KOPT-K1 (cell line): ENCODE data around the gene CCDC38.
"Not testable (repeated sequence)": the region's sequence is repeated elsewhere in the genome, so short reads cannot be mapped to it uniquely, and the experiment has no call there.

Source experiments
- H3K27ac ChIP-seq: fragments of 200-600 bp; sonication (generic); 2 replicates; pipeline ENCODE4 v1.5.1; 2016; ENCODE audit warnings: antibody characterized with exemption, mild to moderate bottlenecking, low read depth, low read length; ENCODE audit not compliant: poor library complexity, severe bottlenecking
- H3K36me3 ChIP-seq: fragments of 200-600 bp; sonication (generic); 2 replicates; pipeline ENCODE4 v1.5.1; 2017; ENCODE audit warnings: antibody characterized with exemption, mild to moderate bottlenecking, low read length, moderate library complexity; ENCODE audit not compliant: insufficient read depth
- H3K9me3 ChIP-seq: fragments of 200-600 bp; sonication (generic); 2 replicates; pipeline ENCODE4 v1.5.1; 2017; ENCODE audit warnings: antibody characterized with exemption, low read length, mild to moderate bottlenecking; ENCODE audit not compliant: insufficient read depth, poor library complexity, severe bottlenecking

The CCDC38 gene

DNA sequence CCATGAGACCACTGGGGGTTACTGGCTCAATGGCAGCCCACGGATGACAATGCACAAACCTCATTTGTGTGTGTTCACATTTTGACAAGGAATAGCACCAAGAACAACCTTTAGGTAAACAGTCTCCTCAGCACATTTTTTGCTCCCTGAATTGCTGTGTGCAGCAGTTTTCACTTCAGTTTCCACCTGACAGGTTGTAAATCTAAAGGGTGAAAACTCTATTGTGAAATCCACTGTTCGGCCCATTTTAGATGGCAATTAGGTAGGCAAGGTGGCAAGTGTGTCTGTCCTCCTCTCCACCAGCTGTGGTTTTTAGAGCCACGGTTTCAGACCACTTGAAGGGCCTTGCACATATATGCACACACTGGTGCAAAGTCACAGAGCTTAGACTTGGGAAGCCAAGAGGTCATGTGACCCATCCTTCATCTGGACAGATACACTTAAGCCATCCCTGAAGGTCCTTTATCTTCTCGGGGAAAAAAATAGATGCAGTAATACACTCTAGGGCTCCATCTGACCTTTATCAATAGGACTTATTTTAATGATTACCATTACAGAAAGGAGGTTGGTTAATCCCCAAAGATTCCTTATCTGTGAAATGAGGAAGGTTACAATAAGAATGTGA, 30.5 kb upstream of the CCDC38 start:
- Histone ChIP-seq H3K9me3 (no peaks in the 10 kb centered on the region), H3K27ac (no peak overlapping the region), H3K36me3 (no peaks in the 10 kb centered on the region)

DNA sequence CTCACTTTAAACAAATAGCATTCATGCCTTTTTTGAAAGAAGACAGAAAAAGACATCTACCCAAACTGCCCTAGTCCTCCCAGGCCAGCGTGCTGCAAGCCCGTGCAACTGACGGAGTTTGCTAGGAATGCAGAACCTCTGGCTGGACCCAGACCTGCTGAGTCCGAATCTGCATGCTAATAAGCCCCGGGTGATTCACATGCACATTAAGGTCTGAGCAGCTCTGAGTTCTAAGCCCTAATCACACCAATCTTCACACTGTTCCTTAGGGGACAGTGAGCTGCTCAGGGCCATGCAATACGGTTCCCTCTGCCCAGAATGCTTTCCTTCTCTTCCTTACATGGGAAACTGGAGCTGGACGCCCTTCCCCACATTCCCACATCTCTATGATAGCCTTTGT, 28.5 kb upstream of the CCDC38 start:
- H3K36me3 ChIP-seq, result no peaks in the 10 kb centered on the region
- no peaks in the 10 kb centered on the region for H3K9me3 ChIP-seq
- no peak overlapping the region for H3K27ac ChIP-seq

DNA sequence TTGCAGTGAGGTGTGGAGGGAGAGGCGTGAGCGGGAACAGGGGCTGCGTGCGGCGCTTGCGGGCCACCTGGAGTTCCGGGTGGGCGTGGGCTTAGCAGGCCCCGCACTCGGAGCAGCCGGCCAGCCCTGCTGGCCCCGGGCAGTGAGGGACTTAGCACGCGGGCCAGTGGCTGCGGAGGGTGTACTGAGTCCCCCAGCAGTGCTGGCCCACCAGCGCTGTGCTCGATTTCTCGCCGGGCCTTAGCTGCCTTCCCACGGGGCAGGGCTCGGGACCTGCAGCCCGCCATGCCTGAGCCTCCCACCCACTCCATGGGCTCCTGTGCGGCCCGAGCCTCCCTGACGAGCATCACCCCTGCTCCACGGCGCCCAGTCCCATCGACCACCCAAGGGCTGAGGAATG, 26.7 kb upstream of the CCDC38 start:
- not testable (repeated sequence) for H3K27ac ChIP-seq, H3K9me3 ChIP-seq, H3K36me3 ChIP-seq

DNA sequence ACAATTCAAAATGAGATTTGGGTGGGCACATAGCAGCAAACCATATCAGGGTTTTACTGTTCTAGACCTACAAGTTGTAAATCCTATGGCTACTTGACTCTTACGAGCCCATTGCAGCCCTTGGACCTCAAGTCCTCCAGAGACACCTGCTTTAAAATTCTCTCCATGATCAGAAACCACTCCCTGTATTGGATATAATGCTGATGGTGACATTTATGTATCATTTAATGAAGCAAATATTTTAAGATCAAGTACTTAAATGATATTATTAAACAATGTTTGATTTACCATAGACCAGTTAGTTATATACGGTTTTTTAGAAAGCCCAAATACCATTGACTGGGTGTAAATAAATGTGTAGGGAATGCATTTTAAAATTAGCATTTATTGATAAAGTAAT, 24.9 kb upstream of the CCDC38 start:
- Histone ChIP-seq H3K36me3 (no peaks in the 10 kb centered on the region), H3K9me3 (no peaks in the 10 kb centered on the region), H3K27ac (no peak overlapping the region)

DNA sequence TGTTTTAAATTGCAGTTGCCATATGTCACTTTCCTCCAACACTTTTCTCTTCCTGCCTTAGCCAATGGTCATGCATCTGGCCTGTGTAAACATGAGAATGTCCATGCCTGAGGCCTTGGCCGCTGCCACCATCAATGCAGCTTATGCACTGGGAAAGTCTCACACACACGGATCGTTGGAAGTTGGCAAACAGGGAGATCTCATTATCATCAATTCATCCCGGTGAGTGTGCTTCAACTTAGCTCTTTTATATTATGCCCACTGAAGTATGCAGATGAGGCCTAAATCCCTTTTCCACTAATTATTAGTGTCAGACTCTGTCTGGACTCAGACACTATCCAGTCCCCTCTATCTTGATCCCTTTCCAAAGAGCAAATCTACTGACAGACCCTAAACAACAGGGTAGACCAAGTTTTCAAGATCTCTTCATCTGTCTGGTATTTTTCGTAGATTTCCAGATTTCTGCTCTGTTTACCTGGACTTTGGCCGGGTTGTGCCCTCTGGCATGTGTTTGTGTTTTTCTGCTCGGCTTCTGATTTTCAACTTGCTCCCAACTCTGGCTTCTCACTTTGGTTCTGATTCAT, 24.0 kb upstream of the CCDC38 start:
- Histone ChIP-seq H3K36me3 (no peaks in the 10 kb centered on the region), H3K9me3 (no peaks in the 10 kb centered on the region), H3K27ac (no peak overlapping the region)

DNA sequence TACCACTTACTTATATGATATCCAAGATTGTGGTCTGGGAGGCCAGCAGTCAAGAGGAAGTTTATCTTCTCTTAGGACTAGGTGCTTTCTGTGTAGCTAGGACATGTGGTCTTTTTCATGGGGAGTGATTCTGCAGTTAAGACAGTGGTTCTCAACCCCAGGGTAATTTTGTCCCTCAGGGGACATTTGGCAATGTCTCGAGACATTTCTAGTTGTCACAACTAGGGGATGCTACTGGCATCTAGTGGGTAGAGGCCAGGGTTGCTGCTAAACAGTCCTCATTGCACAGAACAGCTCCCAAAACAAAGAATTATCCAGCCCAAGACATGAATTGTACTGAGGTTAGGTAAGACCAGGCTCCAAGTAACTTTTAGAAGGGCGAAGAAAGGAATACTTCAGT, 20.7 kb upstream of the CCDC38 start:
- no peaks in the 10 kb centered on the region for H3K36me3 ChIP-seq
- H3K9me3 ChIP-seq, result no peaks in the 10 kb centered on the region
- H3K27ac ChIP-seq, result no peak overlapping the region

DNA sequence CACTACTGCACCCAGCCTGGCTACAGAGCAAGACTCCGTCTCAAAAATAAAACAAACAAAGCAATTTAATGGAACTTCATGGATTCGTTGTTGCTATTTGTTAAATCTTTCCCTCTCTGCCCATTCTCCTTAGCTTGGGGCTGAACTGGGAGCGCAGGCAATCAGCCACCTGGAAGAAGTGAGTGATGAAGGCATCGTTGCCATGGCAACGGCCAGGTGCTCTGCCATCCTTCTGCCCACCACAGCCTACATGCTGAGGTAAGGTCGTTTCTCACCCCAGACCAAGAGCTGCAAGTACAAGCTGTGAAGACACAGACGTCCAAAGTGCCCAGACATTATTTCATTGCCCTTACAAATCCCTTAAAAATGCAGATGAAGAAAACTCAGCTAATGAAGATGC, 19.8 kb upstream of the CCDC38 start:
- H3K27ac ChIP-seq, result no peak overlapping the region
- H3K36me3 ChIP-seq, result no peaks in the 10 kb centered on the region
- H3K9me3 ChIP-seq, result no peaks in the 10 kb centered on the region

DNA sequence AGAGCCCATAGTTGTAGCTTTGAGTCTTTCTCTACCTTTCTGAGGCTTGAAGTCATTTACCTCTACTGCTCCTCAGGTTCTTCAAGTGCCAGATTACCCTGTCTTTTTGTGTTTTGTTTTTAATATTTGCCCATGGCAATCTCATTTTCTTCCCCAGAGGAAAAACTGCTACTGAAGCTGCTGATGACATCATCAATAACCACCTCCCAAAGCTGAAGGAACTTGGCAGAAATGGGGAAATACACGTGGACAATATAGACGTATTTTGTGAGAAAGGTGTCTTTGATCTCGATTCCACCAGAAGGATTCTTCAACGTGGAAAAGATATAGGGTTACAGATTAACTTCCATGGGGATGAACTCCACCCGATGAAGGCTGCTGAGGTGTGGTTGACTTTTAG, 17.8 kb upstream of the CCDC38 start:
- no peaks in the 10 kb centered on the region for H3K9me3 ChIP-seq
- no peaks in the 10 kb centered on the region for H3K36me3 ChIP-seq
- no peak overlapping the region for H3K27ac ChIP-seq

DNA sequence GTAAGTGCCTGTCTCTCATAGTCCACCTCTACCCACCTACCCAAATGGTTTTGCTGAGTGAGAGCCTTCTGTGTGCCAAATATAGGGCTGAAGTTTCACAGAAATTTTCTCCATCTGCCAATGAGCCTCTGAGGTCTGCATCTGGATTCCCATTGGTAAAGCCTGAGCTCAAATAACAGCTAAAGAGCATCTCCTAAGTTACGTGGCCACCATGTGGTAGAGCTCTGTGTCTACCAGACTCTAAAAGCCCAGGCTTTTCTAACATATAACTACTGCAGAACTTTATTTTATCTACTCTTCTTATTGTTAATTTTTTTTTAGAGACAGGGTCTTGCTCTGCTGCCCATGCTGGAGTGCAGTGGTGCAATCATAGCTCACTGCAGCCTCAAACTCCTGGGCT, 16.7 kb upstream of the CCDC38 start:
- Histone ChIP-seq H3K36me3 (no peaks in the 10 kb centered on the region), H3K27ac (no peak overlapping the region), H3K9me3 (no peaks in the 10 kb centered on the region)

DNA sequence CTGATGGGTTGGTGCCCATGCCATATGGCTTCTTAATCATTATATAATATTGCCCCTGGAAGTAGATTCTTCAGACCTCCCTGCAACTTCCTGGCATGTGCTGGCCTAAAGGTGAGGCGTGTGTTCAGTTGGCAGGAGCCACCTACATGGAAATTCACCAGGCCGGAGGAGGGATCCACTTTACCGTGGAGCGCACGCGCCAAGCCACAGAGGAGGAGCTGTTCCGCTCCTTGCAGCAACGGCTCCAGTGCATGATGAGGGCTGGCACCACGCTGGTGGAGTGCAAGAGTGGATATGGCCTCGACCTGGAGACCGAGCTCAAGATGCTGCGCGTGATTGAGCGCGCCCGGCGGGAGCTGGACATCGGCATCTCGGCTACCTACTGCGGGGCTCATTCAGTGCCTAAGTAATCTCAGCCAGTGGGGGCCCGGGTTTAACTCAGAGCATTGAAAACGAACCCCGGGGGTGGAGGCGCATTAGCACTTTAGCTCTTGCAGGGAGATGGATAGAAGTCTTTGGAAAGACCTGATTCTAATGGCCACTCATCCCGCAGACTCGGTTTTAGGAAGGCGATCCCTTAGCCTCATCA, 14.2 kb upstream of the CCDC38 start:
- no peaks in the 10 kb centered on the region for H3K9me3 ChIP-seq
- no peaks in the 10 kb centered on the region for H3K36me3 ChIP-seq
- no peak overlapping the region for H3K27ac ChIP-seq

DNA sequence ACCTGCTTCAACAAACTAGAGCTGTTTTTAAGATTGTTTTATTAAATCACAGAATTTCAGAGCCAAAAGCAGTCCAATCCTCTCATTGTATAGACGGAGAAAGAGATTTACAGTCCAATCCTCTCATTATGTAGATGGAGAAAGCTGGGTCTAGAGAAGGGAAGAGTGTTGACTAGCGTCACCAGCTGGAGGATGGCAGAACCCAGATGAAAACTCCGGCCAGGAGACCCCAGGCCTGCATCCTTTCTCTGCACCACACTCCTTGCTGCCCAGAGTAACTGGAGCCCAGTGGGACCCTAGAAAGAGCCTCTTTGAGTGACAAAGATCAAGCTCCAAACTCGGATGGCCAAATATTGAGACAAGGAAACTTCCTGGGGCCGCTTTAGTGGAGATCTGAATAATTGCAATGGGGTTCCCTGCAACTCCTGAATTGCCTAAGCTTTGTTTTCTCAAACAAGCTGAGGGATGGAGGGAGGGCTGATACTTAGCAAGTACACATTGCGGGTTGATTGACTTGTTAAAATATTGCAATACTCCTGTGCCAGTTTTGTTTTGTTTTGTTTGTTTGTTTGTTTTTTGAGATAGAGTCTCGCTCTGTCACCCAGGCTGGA, 13.2 kb upstream of the CCDC38 start:
- H3K27ac ChIP-seq, result no peak overlapping the region
- H3K36me3 ChIP-seq, result no peaks in the 10 kb centered on the region
- no peaks in the 10 kb centered on the region for H3K9me3 ChIP-seq

DNA sequence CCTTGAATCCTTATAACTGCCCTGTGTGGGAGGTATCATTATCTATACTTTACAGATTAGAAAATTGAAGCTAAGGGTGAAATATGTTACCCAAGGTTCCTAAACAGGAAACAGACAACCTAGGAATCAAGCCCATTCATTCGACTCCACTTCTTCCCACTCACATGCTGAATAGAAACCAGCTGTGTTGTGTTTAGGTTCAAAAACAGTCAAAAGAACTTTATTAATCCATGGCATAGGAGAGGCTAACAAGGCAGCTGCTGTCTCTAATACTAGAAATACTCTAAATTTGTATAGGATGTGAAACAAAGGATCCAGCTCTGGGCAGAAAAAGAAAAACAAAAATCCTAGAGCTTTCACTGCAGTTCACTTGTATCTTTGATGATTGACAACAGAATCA, 10.6 kb upstream of the CCDC38 start:
- no peak overlapping the region for H3K27ac ChIP-seq
- no peaks in the 10 kb centered on the region for H3K36me3 ChIP-seq
- no peaks in the 10 kb centered on the region for H3K9me3 ChIP-seq

DNA sequence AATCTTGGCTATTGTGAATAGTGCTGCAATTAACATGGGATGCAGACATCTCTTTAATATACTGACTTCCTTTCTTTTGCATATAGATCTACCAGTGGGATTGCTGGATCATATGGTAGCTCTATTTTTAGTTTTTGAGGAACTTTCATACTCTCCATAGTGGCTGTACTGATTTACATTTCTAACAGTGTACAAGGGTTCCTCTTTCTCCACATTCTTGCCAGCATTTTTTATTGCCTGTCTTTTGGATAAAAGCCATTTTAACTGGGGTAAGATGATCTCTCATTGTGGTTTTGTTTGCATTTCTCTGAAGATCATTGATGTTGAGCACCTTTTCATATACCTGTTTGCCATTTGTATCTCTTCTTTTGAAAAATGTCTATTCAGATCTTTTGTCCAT, 9.1 kb upstream of the CCDC38 start:
- H3K27ac ChIP-seq, result no peak overlapping the region
- no peaks in the 10 kb centered on the region for H3K36me3 ChIP-seq
- no peaks in the 10 kb centered on the region for H3K9me3 ChIP-seq

DNA sequence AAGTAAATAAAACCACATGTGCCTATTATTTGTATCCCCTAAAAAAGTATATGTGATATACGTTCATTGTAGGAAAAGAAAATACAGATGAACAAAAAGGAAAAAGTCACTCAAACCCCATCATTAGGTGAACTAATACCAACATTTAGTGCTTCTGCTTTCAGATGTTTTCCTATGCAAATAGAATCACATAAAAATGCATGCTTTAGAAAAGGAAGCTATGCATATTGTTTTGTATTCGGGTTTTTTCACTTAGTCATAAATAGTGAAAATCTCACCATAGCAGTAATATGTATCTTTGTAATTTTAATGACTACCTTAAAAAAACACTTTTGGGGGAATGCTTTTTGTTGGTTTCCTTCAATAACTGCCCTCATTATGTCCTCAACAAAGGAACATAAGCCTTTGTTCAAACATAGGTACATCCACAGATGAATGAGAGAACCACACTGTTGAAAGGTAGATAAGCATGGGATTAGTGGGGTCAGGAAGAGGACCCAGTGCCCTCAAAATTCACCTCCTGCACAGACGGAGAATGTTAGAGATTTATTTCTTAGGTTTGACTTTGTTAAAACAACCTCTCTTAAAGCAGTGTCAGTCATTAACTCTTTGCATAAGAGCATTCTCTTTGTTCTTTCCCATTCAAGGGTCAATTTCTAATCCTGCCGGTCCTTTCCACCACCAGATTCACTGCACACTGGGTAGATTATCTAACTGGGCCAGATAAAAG, 7.2 kb upstream of the CCDC38 start:
- no peak overlapping the region for H3K27ac ChIP-seq

DNA sequence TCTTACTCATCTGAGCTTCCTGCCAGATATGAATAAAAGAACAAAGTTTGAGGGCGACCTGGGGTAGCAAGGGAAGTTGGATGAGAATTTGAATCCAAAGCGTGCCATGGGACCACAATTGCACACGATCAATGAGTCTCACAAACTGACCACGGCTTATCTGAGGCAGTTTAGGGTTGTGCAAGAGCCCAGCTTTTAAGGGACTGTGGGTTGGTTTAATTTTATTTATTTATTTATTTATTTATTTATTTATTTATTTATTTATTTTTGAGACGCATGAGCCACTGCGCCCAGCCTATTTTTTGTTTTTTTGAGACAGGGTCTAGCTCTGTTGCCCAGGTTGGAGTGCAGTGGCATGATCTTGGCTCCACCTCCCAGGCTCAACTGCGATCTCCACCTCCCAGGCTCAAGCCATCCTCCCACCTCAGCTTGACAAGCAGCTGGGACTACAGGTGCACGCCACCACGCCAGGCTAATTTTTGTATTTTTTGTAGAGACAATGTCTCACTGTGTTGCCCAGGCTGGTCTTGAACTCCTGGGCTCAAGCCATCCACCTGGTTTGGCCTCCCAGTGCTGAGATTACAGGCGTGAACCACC, 1.8 kb upstream of the CCDC38 start:
- no peaks in the 10 kb centered on the region for H3K36me3 ChIP-seq
- H3K27ac ChIP-seq, result no peak overlapping the region
- H3K9me3 ChIP-seq, result no peaks in the 10 kb centered on the region

More for the DNA sequence above, 7.2 kb upstream of the CCDC38 start:
- no peaks in the 10 kb centered on the region for H3K36me3 ChIP-seq
- H3K9me3 ChIP-seq, result no peaks in the 10 kb centered on the region
